HEK293 (cell line): Measurements from ENCODE around the gene CCT3.
A peak's percentile ranks its signal among the peaks of the same experiment; 100 is the strongest.

Experiments
- EGR2 ChIP-seq: fragments of 450-650 bp; formaldehyde crosslinking; IDR thresholded peaks from 2 replicates; pipeline ENCODE4 v1.5.1; 2016; ENCODE audit warnings: low read depth, missing biosample characterization, missing genetic modification characterization
- HIC1 ChIP-seq: fragments of 450-650 bp; formaldehyde crosslinking; IDR thresholded peaks from 2 replicates; pipeline ENCODE4 v1.5.1; 2016; ENCODE audit warnings: missing biosample characterization, missing genetic modification characterization
- IKZF3 ChIP-seq: fragments of 450-650 bp; IDR thresholded peaks from 2 replicates; pipeline ENCODE4 v1.5.0; 2018; ENCODE audit warnings: missing biosample characterization, mild to moderate bottlenecking, missing genetic modification characterization, moderate library complexity
- KLF1 ChIP-seq: fragments of 450-650 bp; formaldehyde crosslinking; IDR thresholded peaks from 2 replicates; pipeline ENCODE4 v1.5.1; 2016; ENCODE audit warnings: missing biosample characterization, missing genetic modification characterization
- KLF17 ChIP-seq: fragments of 450-650 bp; formaldehyde crosslinking; IDR thresholded peaks from 2 replicates; pipeline ENCODE4 v1.5.1; 2016; ENCODE audit warnings: missing biosample characterization, missing genetic modification characterization
- PATZ1 ChIP-seq: fragments of 450-650 bp; formaldehyde crosslinking; IDR thresholded peaks from 2 replicates; pipeline ENCODE4 v1.5.1; 2016; ENCODE audit warnings: missing biosample characterization, missing genetic modification characterization
- PRDM10 ChIP-seq: fragments of 450-650 bp; formaldehyde crosslinking; IDR thresholded peaks from 2 replicates; pipeline ENCODE4 v1.5.1; 2016; ENCODE audit warnings: missing biosample characterization, missing genetic modification characterization
- PRDM4 ChIP-seq: fragments of 450-650 bp; formaldehyde crosslinking; IDR thresholded peaks from 2 replicates; pipeline ENCODE4 v1.5.1; 2017; ENCODE audit warnings: missing biosample characterization, missing genetic modification characterization
- RBAK ChIP-seq: fragments of 450-650 bp; formaldehyde crosslinking; IDR thresholded peaks from 2 replicates; pipeline ENCODE4 v1.5.1; 2016; ENCODE audit warnings: missing biosample characterization, missing genetic modification characterization
- SP7 ChIP-seq: fragments of 450-650 bp; formaldehyde crosslinking; IDR thresholded peaks from 2 replicates; pipeline ENCODE4 v1.5.1; 2016; ENCODE audit warnings: missing biosample characterization, missing genetic modification characterization
- TRIM28 ChIP-seq: IDR thresholded peaks from 2 replicates; pipeline ENCODE4 v1.6.1; 2011; ENCODE audit warnings: low read length, control low read depth, borderline replicate concordance
- ZBTB20 ChIP-seq: fragments of 450-650 bp; formaldehyde crosslinking; IDR thresholded peaks from 2 replicates; pipeline ENCODE4 v1.5.1; 2016; ENCODE audit warnings: missing biosample characterization, missing genetic modification characterization
- ZFHX2 ChIP-seq: fragments of 450-650 bp; formaldehyde crosslinking; conservative IDR thresholded peaks from 2 replicates; pipeline ENCODE4 v1.5.1; 2016; ENCODE audit warnings: missing biosample characterization, missing genetic modification characterization
- ZNF138 ChIP-seq: fragments of 450-650 bp; formaldehyde crosslinking; IDR thresholded peaks from 2 replicates; pipeline ENCODE4 v1.5.1; 2016; ENCODE audit warnings: missing biosample characterization, missing genetic modification characterization, borderline replicate concordance
- ZNF221 ChIP-seq: fragments of 450-650 bp; formaldehyde crosslinking; IDR thresholded peaks from 2 replicates; pipeline ENCODE4 v1.5.1; 2017; ENCODE audit warnings: missing biosample characterization, missing genetic modification characterization, borderline replicate concordance
- ZNF366 ChIP-seq: fragments of 450-650 bp; formaldehyde crosslinking; conservative IDR thresholded peaks from 2 replicates; pipeline ENCODE4 v1.5.1; 2016; ENCODE audit warnings: missing biosample characterization, missing genetic modification characterization
- ZNF398 ChIP-seq: fragments of 450-650 bp; formaldehyde crosslinking; IDR thresholded peaks from 2 replicates; pipeline ENCODE4 v1.5.1; 2017; ENCODE audit warnings: missing biosample characterization, missing genetic modification characterization
- ZNF423 ChIP-seq: fragments of 450-650 bp; formaldehyde crosslinking; IDR thresholded peaks from 2 replicates; pipeline ENCODE4 v1.5.1; 2016; ENCODE audit warnings: missing biosample characterization, missing genetic modification characterization
- ZNF513 ChIP-seq: fragments of 450-650 bp; IDR thresholded peaks from 2 replicates; pipeline ENCODE4 v1.5.1; 2018; ENCODE audit warnings: missing biosample characterization, missing genetic modification characterization
- ZNF571 ChIP-seq: fragments of 450-650 bp; formaldehyde crosslinking; IDR thresholded peaks from 2 replicates; pipeline ENCODE4 v1.5.0; 2017; ENCODE audit warnings: missing biosample characterization, missing genetic modification characterization
- ZNF692 ChIP-seq: fragments of 450-650 bp; formaldehyde crosslinking; IDR thresholded peaks from 2 replicates; pipeline ENCODE4 v1.5.1; 2016; ENCODE audit warnings: missing biosample characterization, missing genetic modification characterization
- ZXDB ChIP-seq: fragments of 450-650 bp; formaldehyde crosslinking; IDR thresholded peaks from 2 replicates; pipeline ENCODE4 v1.5.1; 2016; ENCODE audit warnings: missing biosample characterization, missing genetic modification characterization

Gene CCT3

GRCh38 chr1:156356875-156357534, 18.9 kb upstream of the CCT3 start (continued):
- peak; percentile 86 for TF ChIP-seq PATZ1
- TF ChIP-seq ZNF366 (tag by site-specific recombination) = 0 out of 2 replicates have a peak, but pooled peaks have one; percentile 8
- no peak for TF ChIP-seq TRIM28
- peak; percentile 64; the same call in 1 of the 2 replicates for TF ChIP-seq KLF1 (tag by site-specific recombination)
- peak; percentile 90 for TF ChIP-seq HIC1 (tag by site-specific recombination)
- TF ChIP-seq ZNF571 (tag by site-specific recombination) = no peak
- TF ChIP-seq KLF17 = 0 out of 2 replicates have a peak, but pooled peaks have one; percentile 31
- TF ChIP-seq PRDM10 = peak; percentile 78
- TF ChIP-seq EGR2 (tag by site-specific recombination) = 0 out of 2 replicates have a peak, but pooled peaks have one; percentile 13
- no peak for TF ChIP-seq RBAK (tag by site-specific recombination)
- peak; percentile 64; the same call in 1 of the 2 replicates for TF ChIP-seq ZNF692 (tag by site-specific recombination)
- TF ChIP-seq ZNF398 (tag by site-specific recombination) = peak; percentile 89
- TF ChIP-seq ZNF423 (tag by site-specific recombination) = peak; percentile 49; the same call in 1 of the 2 replicates
- no peak for TF ChIP-seq ZNF221 (tag by site-specific recombination)
- 0 out of 2 replicates have a peak, but pooled peaks have one; percentile 23 for TF ChIP-seq ZBTB20 (tag by site-specific recombination)
- no peak for TF ChIP-seq ZNF513 (tag by site-specific recombination)
- TF ChIP-seq IKZF3 = no peak
- peak; percentile 48 for TF ChIP-seq ZFHX2 (tag by site-specific recombination)
- TF ChIP-seq ZXDB (tag by site-specific recombination) = 0 out of 2 replicates have a peak, but pooled peaks have one; percentile 30
- TF ChIP-seq SP7 = peak; percentile 52; the same call in 1 of the 2 replicates
- no peak for TF ChIP-seq PRDM4 (tag by site-specific recombination)
- TF ChIP-seq ZNF138 = no peak
